ENCODE data around the gene PCSK2. TPM values are rescaled to one million over a fixed set of nuclear protein-coding genes. Genes with fewer than 3 reads are reported as not detected.

The PCSK2 gene
- total RNA-seq, 1 donor from 2014 or later, result not detected

DNA sequence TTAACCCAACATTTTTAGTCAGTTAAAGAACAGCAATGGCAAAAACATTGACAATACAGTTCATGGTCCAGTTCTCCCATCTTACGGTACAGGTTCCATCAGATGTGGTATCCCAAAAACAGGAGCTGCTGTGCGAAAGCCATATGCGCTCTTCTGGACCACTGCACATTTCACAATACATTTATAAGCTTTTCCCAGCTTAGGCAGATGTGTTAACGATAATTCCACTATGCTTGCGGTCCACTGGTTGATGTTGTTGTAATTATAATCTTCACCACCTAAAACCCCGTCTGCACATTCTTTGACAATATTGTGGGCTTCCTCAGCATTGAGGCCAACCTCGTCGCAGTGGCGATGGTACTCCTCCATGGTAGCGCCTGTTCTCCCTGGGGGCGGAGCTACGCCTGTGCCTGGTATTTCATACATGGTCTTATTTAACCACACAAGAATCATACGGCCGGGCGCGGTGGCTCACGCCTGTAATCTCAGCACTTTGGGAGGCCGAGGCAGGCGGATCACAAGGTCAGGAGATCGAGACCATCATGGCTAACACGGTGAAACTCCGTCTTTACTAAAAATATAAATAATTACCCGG, 252.3 kb downstream of the PCSK2 start:
- DNase-seq (ENCODE audit: low read depth in 2 of 2), result no peak

DNA sequence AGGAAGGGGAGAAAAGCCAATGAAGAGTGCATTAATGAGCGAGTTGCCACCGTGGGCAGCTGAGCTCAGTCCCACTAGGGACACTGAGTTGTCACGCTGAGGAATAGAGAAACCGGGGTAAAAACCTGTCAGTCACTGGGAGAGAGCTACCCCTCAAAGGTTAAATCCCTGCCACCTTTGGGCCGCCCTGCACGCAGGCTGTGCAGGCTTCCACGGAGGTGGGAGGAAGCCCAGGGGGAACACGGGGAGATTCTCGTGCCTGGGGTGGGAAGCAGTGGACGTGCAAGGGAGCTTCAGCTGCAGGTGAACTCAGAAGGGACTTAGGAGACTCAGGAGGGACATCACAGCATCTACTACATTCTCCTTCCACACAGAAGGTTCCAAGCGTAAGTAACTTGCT, 253.9 kb downstream of the PCSK2 start:
- no peak for DNase-seq (ENCODE audit: low read depth in 2 of 2)

DNA sequence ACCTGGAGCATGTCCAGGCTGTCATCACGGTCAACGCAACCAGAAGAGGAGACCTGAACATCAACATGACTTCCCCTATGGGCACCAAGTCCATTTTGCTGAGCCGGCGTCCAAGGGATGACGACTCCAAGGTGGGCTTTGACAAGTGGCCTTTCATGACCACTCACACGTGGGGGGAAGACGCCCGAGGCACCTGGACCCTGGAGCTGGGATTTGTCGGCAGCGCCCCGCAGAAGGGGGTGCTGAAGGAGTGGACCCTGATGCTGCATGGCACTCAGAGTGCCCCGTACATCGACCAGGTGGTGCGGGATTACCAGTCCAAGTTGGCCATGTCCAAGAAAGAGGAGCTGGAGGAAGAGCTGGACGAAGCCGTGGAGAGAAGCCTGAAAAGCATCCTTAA, 254.8 kb downstream of the PCSK2 start:
- no peak for DNase-seq (ENCODE audit: low read depth in 2 of 2)

DNA sequence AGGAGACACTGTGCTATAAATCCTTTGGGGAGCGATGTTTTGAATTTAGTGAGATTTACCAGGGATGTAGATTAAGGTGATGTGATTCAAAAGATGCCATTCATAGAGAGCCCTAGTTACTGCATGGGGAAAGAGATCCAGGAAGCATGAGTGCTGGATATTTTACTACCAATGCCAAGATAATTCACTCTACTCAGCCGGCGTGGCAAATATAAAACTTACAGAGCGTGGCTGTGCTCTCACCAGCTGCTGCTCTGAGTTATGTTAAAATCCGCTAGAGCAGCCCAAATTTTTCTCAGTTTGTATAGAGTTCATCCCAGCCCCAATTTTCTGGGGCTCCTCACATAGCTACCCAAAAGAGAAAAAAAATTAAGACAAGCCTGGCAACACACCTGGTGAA, 255.7 kb downstream of the PCSK2 start:
- no peak for DNase-seq (ENCODE audit: low read depth in 2 of 2)

DNA sequence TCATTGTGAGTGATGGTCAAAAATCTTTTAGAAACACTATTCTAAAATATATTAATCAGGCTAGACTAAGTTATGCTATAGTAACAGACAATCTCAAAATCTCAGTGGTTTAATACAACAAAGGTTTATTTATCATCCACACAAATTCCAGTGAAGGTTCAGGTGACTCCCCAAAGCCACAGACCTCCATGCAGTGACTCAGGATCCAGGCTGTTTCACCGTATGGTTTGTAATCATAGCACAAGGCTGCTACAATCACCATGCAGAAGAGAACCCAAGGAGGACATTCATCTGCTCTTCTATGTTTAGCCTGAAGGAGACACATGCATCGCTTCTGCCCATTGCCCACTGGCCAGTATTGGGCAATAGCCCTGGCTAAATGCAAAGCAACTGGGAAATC, 258.2 kb downstream of the PCSK2 start:
- DNase-seq (ENCODE audit: low read depth in 2 of 2), result no peak

DNA sequence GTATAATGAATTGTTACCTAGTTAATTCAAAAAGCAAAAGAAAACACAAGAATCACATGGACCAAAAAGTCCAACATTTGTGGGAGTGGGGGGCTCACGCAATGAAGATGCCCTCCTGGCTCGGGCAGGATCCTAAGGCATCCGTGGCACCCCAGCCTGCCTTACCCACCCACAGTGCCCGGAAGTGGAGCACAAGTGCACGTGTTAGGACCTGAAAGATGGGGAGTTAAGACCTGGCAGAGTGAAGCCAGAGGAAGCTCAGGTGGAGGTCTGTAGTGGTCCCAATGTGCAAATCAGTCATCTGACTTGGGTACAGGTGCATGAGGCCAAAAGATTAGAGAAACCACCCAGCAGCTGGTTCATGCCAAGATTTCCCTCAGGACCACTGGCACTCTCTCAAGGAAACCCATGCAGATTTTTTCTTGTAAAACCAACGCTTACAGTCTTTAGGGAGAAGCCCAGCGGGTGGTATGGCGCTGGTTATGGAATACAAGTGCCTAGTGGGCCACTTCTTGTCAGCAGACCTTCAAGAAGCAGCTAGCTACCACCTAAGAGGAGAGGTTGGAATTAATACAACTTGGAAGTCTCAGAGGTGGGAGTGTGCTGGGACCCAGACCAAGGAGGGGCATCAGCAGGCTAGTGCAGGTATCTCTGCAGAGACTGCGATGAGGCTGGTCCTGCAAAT, 262.2 kb downstream of the PCSK2 start:
- DNase-seq (ENCODE audit: low read depth in 2 of 2), result no peak

DNA sequence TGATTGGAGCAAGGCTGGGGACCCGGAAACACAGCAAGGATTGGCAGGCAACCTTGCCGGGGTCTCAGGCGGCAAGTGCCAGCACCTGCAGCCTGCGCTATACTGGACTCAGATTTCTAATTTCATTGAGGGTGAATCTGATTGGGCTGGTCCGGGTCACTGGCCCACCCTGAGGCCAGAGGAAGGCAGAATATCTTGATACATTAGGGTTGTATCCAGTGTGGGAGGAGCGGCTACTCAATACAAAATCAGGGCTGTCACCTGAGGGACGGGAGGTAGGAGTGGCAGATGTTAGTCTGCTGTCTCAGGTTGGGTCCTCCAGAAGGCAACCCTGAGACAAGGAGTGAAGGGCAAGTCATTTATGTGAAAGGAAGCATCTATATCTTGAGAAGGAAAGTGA, 263.7 kb downstream of the PCSK2 start:
- DNase-seq (ENCODE audit: low read depth in 2 of 2), result no peak

DNA sequence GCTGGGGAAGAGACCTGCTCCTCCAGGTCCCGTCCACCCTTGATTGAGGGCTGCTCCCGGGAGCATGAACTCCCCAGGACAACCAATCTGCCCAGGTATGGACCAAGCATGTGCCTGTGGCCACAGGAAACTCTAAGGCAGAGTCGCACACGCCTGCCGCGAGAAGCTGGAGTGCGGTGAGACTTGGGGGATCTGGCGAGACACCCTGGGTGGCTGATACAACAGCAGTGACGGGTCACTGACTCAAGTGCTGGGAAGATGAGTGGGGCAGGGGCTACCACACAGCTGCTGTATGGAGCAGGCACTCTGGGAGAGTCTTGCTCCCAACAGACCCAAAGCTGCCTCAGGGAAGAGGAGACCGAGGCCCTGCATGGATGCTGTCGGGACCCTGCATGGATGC, 264.2 kb downstream of the PCSK2 start:
- no peak for DNase-seq (ENCODE audit: low read depth in 2 of 2)

DNA sequence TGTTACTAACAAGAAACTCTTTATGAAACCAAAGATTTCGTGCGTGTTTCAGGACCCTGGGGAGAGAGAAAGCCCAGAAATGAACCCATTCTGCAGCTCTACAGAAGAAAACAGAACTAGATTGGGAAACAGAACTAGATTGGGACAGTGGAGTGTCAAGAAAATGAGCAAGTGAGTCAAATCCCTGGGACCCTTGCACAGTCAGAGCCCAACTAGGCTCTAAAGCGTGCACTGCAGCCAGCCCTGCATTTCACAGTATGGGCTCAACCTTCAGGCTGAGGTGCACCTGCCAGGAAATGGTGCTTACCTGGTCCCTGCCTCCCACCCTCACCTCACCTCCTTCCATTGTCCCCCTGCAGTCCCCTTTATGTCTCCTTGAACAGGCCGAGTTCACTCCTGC, 264.6 kb downstream of the PCSK2 start:
- no peak for DNase-seq (ENCODE audit: low read depth in 2 of 2)

DNA sequence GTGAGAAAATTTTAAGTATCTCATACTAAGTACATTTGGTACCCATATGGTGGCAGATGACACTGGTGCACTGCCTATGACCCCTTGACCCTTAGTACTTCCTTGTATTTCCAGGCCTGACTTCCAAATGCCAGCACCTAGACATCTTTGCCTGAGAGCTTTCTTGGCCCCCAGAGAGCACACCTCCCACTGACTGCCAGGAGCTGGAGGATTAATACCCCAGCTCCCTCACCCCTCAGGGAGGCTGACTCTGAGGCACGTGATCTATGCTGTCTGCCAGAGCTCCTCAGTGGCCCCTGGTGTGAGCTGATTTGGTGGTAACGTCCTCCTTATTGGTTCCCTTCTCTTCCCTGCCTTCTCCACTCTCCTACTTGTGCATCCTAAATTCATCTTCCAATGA, 266.3 kb downstream of the PCSK2 start:
- DNase-seq (ENCODE audit: low read depth in 2 of 2), result no peak

DNA sequence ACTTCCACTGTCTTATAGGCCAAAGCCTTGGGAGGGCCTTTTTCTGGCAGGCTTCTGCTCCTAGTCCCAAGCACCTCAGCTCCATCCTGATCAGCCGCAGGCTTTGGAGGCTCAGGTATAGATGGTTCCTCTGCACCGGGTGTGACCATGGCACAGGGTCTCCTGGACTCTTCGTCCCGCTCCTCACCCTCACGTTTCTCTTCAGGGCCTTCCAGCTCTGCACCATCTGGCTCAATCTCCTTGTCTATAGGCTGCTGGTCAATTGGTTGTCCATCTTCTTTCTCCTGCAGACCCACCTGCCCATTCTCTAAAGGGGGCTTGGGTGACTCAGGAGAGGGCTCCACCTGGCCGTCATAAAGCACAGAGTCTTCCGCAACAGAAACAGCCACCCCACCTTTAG, 267.4 kb downstream of the PCSK2 start:
- no peak for DNase-seq (ENCODE audit: low read depth in 2 of 2)

DNA sequence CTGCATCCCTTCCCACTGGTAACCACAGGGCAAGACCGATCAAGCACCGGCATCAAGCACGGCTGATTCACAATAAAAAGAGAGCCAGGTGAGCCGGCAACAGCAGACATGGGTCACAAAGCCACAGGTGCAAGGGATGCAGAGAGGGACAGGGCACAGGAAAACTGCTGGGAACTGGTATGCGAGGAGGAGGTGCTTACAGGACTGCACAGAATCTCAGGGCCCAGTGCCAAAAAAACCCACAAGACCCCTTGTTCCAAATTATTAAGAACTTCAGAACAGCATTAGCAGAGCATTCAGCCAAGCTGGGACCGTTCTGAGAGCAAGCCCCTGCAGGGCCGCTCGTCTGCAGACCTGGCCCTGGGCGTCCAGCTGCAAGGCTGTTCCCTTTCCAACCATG, 269.0 kb downstream of the PCSK2 start:
- no peak for DNase-seq (ENCODE audit: low read depth in 2 of 2)

DNA sequence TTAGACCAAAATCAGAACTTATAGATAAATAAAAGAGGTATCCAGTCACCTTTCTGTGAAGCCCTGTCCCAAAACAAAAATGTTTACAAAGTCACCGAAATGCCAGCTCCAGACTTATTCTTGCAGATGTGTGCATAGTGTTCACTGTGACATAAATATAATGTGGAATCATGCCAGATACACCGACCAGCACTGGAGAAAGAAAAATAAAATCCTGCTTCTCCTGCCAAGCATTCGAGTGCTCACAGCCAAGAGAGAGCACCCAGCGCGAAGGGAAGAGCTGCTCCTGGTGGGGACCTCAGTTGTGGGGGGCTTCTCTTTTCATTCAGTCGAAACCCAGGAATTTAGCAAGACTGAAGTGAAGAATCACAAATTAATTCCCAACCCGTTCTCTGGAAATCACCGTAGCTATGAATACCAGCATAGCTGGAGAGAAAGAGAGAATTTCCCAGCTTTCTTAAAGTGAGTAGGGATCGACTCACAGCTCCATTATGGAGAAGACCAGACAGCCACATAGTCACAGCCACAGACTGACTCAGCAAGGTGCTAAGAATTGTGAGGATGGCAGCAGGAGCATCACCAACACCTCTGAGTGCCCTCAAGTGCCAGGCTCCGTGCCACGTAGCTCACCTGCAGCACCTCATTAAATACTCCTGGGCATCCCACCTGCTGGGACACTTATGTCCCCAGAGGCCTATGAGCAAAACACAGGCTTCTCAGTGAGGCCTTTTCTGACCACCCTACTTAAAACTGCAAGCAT, 271.2 kb downstream of the PCSK2 start:
- peak in 1 of 2 donors; percentile 49 for DNase-seq (ENCODE audit: low read depth in 2 of 2)

DNA sequence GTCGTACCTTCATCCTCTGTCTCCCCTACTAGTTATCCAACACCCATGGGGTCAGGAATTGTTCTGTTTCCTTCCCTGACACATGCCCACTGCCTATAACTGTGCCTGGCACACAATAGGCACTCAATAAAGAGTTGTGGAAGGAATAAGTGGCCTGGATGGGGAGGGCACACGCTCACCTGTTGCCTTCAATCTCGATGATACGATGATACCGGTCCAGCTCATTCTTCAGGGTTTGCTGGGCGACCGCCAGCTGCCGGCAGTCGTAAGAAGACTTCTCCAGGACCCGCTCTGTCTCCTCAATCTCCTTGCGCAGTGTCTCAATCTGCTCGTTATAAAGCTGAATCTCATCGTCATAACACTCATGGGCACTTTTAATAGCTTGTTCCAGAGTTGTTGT, 271.8 kb downstream of the PCSK2 start:
- DNase-seq (ENCODE audit: low read depth in 2 of 2), result no peak

DNA sequence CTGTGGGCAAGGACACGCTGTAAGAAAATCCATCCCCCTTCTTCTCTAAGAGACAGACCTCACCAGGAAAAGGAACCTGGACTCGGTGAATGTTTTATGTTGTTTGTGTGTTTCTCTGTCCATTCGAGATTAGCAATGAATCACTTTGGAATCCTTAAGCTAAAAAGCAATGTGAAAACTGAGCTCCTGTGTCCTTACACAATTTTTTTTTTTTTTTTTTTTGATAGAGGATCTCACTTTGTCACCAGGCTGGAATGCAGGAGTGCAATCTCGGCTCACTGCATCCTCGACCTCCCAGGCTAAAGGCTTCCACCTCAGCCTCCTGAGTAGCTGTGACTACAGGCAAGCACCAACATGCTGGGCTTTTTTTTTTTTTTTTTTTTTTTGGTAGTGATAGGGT, 272.2 kb downstream of the PCSK2 start:
- DNase-seq (ENCODE audit: low read depth in 2 of 2), result no peak

DNA sequence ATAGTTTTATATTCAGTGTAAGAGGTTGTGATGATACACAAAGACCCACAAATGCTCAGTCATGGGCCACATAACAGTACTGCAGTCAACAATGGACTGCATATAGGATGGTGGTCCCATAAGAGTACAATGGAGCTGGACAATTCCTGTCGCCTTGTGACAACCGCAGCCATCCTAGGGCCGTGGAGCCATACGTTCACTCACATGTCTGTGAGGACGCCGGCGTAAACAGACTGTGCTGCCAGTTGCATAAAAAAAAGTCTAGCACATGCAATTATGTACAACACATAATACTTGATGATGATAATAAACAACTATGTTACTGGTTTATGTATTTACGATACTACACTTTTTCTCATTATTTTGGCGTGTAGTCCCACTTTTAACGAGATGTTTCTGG, 273.4 kb downstream of the PCSK2 start:
- no peak for DNase-seq (ENCODE audit: low read depth in 2 of 2)

DNA sequence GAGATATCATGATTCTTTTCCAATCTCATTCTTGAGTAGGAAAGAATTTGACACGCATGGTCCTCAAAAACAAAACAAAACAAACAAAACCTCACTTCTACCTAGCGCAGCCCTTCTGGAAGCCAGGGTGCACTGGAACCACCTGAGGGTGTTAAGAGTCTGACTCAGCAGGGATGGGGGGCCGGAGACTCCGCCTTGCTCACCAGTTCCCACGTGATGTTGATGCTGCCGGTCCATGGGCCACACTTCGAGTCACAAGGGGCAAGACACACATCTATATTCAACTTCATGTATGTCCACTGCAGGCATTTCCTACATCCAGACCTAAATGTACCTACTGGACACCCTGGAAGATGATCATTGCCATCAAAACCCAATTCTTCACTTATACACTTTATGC, 274.0 kb downstream of the PCSK2 start:
- DNase-seq (ENCODE audit: low read depth in 2 of 2), result no peak

DNA sequence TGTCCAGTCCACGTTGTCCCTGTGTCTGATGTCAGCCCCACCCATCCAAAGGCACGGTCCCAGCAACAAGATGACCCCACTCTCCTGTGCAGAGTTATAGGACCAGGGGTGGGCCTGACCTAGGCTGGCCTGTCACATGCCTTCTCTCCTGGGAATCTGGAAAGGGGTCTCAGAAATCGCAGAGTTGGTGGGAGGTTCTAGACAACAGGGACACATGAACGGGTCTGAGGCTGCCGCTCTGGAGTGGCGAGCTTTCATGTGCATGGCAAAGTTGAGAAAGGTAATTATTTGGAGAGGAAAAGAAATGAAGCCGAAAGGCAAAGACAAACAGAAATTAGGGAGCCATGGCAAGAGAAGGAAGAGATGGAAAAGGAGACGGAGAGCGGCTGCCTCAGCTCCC, 274.9 kb downstream of the PCSK2 start:
- no peak for DNase-seq (ENCODE audit: low read depth in 2 of 2)

DNA sequence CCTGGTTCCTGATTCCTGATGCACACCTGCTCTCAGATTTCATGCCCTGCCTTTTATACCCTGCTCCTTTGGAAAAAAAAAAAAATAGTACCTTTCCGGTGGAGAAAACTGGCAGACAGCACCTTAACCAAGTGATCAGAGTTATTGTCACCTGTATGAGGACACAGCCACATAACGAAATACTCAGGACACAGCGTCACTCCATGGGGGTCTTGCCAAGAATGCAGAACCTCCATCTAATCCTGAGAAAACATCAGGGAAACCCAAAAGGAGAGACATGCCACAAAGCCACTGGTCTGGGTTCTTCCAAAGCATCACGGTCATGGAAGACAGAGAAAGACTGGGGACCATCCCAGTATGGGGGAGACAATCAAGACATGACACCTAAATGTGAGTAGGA, 275.3 kb downstream of the PCSK2 start:
- no peak for DNase-seq (ENCODE audit: low read depth in 2 of 2)

DNA sequence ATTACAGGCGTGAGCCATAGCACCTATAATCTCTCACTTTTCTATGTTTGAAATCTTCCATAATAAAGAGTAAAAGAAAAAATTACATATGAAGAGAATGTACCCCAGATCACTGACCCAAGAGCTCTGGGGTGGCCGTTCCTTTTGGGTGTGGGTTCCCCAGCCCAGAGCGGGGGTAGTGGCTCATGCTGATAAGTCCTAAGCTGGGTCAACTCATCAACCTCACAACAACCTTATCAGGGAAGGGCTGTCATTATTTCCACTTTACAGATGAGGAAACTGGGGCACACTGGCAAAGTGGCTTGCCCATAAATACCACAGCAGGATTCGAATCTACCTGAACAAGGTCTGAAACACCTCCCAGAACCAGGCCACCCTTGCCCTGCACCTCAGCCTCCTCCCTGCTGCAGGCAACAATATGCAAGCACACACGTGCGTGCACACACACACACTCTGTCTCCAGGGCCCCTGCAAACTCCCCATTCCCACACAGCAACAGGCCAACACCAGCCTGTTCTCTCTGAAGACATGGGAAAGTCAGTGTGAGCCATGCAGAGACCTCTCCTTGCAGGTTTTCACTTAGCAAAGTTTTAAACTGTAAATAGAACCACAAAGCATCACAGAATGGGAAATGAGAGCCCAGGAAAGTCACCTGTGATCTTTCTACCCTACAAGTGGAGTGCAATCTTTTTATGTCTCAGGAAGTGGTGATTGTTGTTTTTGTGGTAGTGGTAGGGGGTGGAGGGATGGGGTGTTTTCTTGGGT, 276.6 kb downstream of the PCSK2 start:
- no peak for DNase-seq (ENCODE audit: low read depth in 2 of 2)

DNA sequence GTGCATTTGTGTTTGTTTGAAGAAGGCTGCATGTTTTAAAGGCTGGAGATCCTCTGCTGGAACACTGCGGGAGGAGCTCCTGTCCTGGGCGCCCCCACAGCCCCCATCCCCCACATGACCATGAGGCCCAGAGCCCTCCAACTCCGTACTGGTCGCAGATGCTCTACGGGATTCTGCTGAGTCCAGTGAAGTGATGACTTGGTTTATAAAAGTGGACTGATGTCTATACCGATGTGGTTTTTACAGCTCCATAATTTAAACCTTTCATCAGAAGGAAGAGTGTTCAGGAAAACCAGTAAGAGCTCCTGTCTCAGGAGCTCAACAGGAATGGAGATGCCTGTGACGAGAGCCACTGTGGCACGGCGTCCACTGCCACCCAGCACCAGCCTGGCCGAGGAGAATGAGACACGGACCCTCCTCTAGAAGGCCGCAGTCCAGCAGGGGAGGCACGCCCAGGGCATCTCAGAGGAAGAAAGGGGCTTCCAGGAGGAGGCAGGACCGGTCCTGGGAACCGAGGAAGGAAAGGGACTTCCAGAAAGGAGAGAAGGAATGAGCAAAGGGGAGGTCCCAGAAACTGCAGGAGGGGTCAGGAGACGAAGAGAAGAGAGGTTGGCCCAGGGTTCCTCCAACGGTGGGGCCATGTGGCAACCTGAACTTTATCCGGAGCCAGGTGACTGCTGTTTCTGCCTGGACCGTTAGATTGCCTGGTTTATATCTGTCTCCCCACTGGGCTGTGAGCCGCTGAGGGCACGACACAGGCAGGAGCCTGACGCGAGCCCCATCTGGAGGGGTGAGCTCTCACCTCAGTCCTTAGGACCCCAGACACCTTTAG, 277.4 kb downstream of the PCSK2 start:
- no peak for DNase-seq (ENCODE audit: low read depth in 2 of 2)
